GM19025 (cell line): ENCODE measurements around the gene MTCL1.

ENCODE experiments used
- ATAC-seq: cut with Tn5 transposase; IDR thresholded peaks from one replicate; pipeline ENCODE4 v1.9.1; 2021; ENCODE audit warnings: mild to moderate bottlenecking, low read depth, moderate library complexity; ENCODE audit not compliant: unreplicated experiment

Gene MTCL1

GRCh38 chr18:8705238-8705960, at the start of gene MTCL1:
Gene MTCL1 (plus strand): TSS chr18:8705556. CDS start chr18:8705661, 105 bp downstream.
- peak; percentile 43 for ATAC-seq

- ATAC-seq = no peak
These were observed 49.1 kb upstream of the MTCL1 start for GRCh38 chr18:8656232-8656631.

GRCh38 chr18:8657050-8657820, 48.1 kb upstream of the MTCL1 start:
- ATAC-seq = no peak

GRCh38 chr18:8657873-8658470, 47.4 kb upstream of the MTCL1 start:
- no peak for ATAC-seq

- no peak for ATAC-seq
These were observed 46.4 kb upstream of the MTCL1 start for GRCh38 chr18:8658858-8659485.

- ATAC-seq = no peak
These were observed 45.6 kb upstream of the MTCL1 start for GRCh38 chr18:8659609-8660242.

- ATAC-seq = no peak
These were observed 45.0 kb upstream of the MTCL1 start for GRCh38 chr18:8660316-8660715.

- no peak for ATAC-seq
These were observed 43.4 kb upstream of the MTCL1 start for GRCh38 chr18:8661754-8662559.

GRCh38 chr18:8662560-8663255, 42.6 kb upstream of the MTCL1 start:
- no peak for ATAC-seq

- ATAC-seq = no peak
These were observed 37.5 kb upstream of the MTCL1 start for GRCh38 chr18:8667846-8668245.

- ATAC-seq = no peak
These were observed 37.0 kb upstream of the MTCL1 start for GRCh38 chr18:8668381-8668780.

GRCh38 chr18:8669571-8669970, 35.8 kb upstream of the MTCL1 start:
- no peak for ATAC-seq

GRCh38 chr18:8673256-8674209, 31.8 kb upstream of the MTCL1 start:
- peak; percentile 95 for ATAC-seq

GRCh38 chr18:8675057-8675456, 30.3 kb upstream of the MTCL1 start:
- ATAC-seq = no peak

GRCh38 chr18:8681196-8681595, 24.2 kb upstream of the MTCL1 start:
- ATAC-seq = no peak

- ATAC-seq = no peak
These were observed 20.8 kb upstream of the MTCL1 start for GRCh38 chr18:8684577-8684976.

GRCh38 chr18:8685141-8685913, 20.0 kb upstream of the MTCL1 start:
- no peak for ATAC-seq

- no peak for ATAC-seq
These were observed 19.5 kb upstream of the MTCL1 start for GRCh38 chr18:8685914-8686216.
